ENCODE measurements around the gene SLC25A47.
"Not testable (repeated sequence)": the region's sequence is repeated elsewhere in the genome, so short reads cannot be mapped to it uniquely, and the experiment has no call there.

SLC25A47 gene

DNA sequence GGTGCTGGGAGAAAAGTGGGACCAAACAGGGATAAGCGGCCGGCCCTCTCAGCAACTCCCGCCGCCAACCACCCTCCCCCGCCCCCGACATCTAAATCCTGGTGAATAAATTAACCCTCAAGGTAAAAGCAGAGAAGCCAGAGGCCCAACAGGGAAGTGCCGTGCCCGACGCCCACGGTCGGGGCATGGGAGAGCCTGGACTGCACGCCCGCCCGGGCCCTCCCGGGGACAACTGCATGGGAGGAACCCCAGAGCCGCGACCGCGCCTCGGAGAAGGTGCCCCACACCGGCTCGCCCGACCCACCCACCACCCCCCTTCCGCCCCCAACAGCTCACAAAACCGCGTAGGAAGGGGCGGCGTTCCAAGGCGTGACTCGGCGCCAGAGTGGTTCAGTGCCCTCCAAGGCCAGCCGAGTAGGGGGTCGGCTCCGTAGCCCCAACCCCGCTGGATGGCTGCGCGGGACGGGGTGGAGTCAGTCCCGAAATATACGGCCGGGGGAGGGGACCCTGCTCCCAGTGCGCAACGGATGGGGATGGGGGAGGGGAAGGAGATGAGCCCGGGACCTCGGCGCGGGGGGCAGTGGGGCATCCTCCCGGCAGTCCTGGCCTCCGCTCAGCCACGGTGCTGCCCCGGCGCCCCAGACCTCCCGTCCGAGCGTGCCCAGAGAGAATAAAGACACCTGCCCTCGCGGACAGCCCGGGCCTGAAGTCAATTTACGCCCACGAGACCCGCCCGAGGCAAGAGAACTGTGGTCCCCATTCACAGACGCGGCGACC lies 17.6 kb upstream of the SLC25A47 start:
- DNase-seq (ENCODE audit: low read depth, low spot score) = peak; percentile 12

DNA sequence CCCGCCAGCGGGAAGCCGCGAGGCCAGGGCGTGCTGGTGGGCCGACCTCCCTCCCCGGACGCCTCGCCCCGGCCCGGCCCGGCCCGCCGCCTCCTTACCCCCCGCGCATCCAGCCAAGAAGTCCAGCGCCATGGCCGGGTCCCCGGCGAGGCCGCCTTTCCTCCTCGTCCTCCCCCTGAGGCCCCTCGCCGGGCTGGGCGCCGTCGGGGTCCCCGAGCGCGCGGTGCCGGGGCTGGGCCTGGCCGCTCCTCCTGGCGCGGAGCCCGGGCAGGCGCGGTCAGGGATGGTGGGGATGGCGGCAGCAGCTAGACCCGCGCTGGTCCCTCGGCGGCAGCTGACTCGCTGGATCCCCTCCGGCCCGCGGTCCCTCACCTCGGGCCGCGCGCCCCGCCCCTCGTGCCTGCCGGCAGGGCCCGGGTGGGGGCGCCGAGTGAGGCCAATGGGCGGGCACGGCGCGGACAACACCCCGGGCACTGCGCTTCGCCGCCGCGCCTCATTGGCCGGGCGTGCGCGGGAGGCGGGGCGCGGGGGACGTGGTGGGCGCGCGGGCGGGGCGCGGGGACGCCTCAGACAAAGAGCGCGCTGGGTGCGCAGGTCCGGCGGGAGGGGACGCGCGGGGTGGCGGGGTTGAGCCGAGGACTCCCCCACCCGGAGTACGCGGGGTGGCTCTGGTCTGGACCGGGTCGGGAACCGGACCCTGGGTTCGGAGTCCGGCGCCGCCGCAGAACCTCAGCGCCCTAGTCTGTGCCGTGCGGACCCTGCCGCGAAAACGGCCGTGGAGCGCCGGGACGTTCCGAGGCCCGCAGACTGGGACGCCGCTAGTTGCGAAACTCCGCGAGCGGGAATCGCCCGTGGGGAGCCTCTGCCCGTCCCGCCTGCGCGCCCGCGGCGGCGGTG lies 16.8 kb upstream of the SLC25A47 start, which contains the start of gene SLC25A29:
Gene SLC25A29, minus strand, starts transcription at position 344 of the 897 bp plus-strand sequence. Its CDS starts 212 bp downstream, at position 132.
- DNase-seq (ENCODE audit: low read depth, low spot score) = peak; percentile 28

DNA sequence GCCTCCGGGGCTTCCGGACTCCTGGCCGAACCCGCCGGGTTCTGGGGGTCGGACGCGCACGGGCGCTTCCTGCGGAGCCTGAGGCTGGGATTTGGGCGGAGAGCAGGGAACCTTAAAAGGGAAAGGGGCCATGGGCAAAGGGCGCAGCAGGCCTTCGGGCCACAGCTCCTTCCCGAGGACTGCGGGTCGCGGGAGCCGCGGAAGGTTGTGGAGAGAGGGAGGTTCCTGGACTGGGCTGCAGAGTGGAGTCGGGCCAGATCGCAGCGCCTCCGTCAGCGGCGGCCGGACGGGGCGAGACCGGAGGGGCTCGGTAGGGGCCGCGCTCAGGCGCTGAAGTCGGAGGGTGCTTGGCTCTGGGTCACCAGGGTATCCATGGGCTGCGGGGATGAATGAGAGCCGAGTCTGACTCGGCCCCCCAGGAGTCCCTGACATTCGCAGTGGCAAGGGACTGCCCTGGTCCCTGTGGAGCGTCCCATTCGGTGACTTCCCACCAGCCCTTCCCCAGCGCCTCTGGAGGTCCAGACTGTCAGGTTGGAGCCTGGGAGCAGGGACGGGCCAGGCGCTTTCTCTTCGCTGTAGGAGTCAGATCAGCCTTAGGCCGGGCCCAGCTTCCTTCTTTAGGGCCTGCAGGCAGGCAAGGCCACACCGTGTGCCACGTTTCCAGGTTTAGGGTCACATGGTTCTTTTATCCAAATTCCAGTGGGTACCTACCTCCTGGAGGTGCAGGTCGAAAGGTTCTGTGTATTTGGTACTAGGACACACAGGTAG lies 16.0 kb upstream of the SLC25A47 start:
- DNase-seq (ENCODE audit: low read depth, low spot score) = no peak

DNA sequence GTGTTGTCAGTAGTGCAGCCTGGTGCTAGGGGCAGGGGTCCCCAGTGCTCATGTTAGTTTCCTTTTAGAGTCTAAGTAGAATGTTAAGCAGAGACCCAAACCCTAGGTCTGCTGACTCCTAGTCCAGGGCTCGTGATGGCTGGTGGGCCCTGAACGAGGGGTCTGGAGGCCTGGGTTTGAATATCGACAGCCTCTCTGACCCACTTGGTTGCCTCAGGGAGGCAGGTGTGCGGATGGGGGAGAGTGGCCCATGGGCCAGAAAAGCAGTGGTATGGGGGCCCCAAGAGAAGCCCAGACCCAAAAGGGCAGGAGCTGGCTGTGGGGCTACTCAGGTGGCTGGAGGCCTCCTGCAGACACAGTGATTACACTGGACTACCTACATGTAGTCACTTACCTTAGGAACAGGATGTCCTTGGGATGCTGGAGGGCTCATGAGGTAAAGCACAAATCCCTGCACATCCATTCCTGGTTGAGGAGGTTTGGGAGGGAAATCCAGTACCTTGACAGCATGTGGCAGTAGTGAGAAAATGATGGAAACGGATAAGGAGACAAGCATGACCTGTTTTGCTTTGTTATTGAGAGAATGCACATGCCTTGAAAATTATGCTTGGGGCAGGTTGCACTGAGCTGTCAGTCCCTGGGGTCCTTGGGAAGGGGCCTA lies 15.2 kb upstream of the SLC25A47 start:
- no peak for DNase-seq (ENCODE audit: low read depth, low spot score)

DNA sequence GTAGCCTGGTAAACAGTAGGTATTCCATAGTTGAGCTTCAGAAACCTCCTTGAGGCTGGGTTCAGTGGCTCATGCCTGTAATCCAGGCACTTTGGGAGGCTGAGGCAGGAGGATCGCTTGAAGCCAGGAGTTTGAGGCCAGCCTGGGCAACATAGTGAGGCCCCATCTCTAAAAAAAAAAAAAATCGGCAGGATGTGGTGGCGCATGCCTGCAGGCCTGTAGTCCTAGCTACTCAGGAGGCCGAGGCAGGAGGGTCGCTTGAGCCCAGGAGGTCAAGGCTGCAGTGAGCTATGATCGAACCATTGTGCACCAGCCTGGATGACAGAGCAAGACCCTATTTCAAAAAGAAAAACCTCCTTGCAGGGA lies 14.7 kb upstream of the SLC25A47 start:
- not testable (repeated sequence) for DNase-seq (ENCODE audit: low read depth, low spot score)

DNA sequence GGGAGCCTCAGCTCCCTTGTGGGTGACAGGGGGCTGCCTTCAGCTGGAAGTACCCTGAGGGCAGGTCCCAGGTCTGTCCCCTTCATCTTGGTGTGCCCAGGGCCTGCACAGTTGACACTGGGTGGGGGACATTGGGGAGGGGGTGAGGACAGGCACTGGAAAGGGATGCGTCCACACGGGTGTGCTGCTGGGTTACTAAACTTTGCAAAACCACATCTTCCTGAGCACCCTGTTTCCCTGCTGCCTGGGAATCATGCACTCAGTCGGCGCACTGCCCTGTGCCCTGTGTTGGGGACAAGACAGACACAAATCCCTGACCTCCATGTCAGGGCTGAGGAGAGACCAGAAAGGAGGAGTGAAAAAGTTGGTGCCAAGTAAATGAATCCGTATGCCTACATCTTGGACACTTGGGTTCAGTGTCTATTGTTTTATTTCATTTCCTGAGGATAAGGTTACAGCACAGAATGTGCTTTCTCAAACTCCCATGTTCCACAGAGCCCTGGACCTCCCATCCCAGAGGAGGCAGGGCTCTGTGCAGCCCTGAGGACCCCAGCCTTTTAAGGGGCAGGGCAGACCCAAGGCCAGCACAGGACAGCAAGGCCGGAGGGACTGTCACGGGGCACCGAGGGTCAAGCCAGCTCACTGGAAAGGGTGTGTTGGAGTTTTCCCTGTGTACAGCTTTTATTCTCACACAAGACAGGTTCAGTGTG lies 14.0 kb upstream of the SLC25A47 start:
- DNase-seq (ENCODE audit: low read depth, low spot score) = no peak

DNA sequence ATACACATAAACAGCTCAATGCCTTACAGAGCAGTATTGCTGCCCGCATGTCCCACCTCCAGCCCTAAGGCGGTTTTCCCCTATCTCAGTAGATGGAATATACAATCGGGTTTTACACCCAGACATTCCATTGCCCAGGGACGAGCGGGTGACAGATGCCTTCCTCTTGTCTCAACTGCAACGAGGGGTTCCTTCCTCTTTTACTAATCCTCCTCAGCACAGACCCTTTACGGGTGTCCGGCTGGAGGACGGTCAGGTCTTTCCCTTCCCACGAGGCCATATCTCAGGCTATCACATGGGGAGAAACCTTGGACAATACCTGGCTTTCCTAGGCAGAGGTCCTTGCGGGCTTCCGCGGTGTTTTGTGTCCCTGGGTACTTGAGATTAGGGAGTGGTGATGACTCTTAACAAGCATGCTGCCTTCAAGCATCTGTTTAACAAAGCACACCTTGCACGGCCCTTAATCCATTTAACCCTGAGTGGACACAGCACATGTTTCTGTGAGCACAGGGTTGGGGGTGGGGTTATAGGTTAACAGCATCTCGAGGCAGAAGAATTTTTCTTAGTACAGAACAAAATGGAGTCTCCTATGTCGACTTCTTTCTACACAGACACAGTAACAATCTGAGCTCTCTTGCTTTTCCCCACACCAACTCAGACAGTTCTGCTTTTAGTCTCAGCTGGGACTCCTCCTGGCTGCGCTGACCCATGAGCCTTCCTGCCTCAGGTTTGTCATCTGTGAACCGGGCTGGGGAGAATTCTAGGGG lies 10.8 kb upstream of the SLC25A47 start:
- not testable (repeated sequence) for DNase-seq (ENCODE audit: low read depth, low spot score)

DNA sequence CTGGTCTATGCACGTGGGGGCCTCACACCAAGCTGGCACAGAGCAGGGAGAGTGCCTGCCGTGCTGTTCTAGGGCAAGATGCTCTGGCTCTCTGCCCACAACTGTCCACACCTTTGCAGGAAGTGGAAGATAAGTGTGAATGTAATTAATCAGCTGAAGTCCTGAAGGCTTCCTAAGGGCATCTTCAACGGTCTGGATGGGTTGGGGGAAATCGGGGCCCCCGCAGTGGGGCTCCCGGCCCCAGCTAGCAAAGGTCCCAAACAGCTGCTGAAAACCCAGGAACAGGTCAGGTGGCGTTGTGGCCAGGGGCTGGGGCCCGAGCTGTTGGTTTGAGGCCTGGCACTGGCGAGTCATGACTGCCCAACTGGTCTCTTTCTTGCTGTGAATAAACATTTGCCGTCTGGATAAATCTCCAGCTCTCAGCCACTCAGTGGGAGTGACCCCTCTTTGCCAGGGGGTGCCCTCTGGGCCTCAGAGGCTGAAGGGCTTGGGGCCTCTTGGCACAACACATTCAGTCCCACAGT lies 10.2 kb upstream of the SLC25A47 start:
- no peak for DNase-seq (ENCODE audit: low read depth, low spot score)

DNA sequence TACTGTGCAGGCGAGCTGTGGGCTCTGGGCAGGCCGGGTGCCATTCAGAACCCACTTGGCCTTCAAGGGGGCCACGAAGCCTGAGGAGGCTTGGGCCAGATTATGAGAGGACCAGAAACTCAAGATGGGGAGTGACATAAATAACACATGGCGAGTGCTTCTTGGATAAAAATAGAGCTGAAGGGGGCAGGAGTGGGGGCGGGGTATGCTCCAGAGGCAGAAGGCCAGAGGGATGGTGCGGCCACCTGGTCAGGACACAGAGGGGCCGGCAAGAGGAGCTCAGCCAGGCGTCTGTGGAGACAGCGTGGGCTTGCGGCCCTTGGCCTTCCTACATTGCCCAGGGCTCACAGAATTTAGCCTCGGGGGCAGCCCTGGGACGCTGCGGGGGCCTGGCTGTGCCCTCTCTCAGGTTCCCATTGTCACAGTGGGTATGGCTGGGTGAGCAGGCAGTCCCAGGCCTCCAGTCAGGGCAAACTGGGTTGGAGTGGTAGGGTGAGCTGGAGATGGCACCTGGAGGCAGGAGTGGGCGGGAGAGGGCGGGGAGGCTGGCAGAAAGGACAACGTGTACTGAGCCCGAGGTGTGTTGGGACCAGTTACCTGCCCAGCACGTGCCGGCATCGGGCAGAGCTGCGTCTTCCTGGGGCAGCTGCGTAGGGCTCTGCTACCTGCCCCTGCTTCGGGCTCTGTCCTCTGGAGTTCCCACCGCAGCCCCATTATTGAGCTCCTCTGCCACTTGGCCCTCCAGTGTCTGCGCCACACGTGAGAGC lies 9.5 kb upstream of the SLC25A47 start:
- no peak for DNase-seq (ENCODE audit: low read depth, low spot score)

DNA sequence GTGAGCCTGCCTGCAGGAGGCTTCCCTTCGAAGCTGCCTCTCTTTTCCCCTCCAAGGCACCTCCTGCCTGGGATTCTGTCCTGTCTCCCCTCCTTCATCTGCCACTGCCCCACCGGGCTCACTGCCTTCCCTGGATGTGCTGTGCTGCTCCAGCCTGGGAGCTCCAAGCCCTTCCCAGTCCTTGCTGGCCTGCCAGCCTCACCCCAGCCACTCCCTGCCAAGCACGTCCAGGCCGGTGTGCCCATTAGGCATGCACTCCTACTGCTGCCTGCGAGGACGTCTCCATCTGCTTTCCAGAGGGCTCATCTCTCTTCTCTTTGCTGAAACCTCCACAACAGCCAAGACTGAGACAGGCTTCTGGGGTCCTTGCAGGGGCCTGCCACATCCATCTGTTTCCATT lies 8.4 kb upstream of the SLC25A47 start:
- DNase-seq (ENCODE audit: low read depth, low spot score) = no peak

DNA sequence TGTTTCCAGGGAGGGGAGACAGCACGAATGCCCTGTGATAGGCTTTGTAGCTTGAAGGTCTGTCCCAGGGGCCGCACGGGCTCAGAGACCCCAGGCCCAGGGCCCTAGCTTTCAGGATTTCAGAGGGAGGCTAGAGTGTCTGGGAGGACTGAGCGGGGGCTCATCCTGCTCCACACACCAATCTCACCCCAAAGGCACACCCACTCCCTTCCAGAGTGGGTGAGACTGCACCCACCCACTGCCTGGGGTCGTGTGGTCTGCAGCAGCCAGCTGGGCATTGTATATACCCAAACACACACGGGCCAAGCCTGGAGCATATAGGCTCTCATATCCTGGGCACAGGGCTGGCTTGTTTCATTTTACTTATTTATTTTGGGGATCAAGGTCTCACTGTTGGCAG lies 5.8 kb upstream of the SLC25A47 start:
- DNase-seq (ENCODE audit: low read depth, low spot score) = no peak

DNA sequence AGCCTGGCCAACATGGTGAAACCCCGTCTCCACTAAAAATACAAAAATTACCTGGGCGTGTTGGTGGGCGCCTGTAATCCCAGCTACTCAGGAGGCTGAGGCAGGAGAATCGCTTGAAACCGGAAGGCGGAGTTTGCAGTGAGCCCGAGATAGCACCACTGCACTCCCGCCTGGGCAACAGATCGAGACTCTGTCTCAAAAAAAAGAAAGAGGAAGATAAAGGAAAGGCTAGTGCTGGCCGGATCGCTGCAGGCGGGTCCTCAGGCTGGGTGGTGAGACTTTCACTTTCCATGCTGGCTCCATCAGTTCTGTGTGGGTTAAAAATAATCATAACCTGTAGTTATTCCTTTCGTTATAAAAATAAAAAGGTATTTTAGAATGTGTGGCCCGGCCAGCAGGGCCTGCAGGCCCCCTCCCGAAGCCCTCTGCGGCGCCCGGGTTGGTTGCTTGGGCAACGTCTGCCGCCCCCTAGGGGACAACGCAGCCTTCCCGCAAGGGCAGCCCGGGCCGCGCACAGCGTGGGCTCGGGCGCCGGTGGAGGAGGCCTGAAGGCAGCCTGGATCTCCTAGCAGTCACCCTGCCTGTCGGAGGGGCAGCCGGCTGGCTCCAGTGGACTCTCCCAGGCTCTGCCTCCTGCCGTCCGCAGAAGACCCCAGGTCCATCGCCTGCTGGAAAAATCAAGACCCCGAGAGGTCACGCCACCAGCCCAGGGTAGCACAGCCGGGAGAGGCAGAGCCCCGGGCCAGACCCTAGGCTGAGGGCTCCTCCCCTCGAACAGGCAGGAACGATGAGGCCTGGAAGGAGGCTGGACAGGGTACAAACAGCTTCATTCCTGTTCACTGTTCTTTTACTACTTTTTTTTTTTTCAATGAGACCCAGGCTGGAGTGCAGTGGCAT lies 5.0 kb upstream of the SLC25A47 start:
- DNase-seq (ENCODE audit: low read depth, low spot score) = peak; percentile 30

DNA sequence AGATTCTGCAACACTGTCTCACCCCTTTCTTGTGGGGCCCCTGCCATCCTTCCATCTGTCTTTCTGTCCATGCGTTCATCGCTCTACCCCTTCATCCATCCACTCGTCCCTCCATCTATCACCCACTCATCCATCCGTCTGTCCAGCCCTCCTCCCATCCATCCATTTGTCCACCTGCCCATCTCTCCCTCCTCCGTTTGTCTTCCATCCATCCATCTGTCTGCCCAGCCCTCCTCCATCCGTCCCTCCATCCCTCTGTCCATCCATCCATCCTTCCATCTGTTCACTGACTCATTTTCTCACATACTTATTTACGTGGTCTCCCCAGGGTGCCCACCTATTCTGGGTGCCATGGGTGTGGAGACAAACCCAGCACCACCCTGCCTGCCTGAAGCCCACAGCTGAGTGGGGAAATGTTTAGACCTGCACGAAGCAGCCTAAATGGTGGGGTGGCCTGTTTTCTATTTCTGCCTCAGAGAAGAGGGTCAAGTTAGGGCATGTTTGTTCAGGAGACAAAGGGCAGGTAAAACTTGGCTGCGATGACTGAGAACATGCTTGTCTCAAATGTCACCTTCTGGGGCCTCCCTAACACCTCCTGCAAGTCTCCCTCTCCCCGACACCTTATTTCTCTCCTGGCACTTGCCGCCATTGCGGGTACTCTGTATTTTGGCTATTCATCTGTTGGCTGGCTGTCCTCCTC lies 2.8 kb upstream of the SLC25A47 start:
- no peak for DNase-seq (ENCODE audit: low read depth, low spot score)

DNA sequence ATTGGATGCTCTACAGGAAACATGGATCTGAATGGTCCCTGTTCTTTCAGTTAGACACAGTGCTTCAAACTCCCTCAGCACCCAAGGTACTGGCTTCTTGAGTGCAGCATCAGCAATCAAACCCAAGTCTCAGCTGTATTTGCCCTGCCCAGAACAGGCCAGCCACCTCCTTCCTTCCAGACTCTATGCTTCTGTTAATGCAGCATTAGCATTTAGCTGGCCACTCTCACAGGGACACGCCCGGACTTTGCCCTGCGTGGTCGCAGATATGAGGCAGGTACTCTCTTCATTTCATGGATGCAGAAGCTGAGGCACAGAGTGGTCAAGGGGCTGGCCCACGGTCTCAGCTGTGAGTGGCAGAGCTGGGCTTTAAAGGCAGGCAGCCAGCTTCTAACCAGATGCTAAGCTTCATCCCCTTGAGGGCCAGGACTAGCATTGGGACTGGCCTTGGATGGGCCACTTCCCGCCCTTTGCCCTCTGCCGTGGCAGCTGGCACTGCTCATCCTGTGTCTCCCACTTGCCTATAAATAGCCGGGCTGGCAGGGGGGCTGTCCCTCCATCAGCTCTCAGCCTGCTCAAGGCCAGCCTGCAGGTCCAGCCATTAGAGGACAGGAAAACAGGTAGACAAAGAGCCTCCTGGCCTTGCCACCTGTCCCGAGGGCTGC lies 1.5 kb upstream of the SLC25A47 start:
- DNase-seq (ENCODE audit: low read depth, low spot score) = no peak

DNA sequence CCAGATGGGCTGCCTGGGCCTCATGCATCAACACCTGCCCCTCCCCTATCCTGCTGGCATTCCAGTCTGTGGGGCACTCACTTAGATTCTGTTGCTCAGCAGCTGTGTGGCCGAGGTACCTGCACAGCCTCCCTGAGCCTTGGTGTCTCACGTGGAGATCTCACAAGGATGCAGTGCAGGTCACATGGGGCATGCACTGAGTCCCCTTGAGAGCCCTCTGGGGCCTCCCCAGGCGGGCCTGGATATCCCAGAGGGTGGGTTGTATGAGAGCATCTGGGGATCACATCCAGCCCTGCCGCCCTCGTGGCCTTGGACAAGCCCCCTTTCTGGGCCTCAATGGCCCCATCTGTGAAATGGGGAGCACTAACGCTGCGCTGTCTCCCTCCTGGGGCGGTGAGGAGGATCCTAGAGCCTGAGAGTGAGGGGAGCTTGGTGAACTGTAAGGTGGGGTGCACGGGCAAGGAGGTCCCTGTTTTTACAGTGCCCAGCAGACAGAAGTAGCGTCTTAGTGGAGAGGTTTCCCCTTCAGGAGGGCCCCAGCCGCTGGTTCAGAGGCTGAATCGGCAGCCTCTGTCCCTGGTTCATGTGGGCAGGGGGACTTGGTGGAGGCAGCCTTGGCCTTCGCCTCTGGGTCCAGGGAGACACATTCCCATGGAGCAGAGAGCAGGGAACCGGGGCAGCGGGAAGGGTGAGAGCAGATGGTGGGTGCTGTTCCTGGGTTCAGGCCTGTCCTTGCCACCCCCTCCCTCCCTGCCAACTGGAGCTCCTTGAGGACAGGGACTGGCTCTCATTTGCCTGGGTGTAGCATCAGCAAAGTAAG lies 791 bp upstream of the SLC25A47 start:
- no peak for DNase-seq (ENCODE audit: low read depth, low spot score)

DNA sequence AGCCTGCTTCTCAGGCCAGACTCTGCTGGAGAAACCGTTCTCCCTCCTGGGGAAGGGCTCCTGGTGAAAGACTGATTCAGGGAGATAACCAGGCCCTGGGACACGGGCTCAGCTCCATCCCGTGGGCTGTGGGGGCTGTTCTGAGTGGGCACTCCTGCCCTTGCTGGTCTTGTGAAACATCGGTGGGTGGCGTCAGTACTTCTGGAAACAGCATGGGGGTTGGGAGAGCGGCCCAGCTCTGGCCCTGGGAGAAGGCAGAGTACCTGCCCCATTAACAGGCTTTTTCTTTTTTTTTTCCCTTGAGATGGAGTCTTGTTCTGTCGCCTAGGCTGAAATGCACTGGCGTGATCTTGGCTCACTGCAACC lies 786 bp downstream of the SLC25A47 start:
- DNase-seq (ENCODE audit: low read depth, low spot score) = no peak

Measured in activated CD4-positive, CD25-positive, alpha-beta regulatory T cell treated with anti-CD3 and anti-CD28 coated beads, Interleukin-2, amount 50 U/mL, for 16 hours (primary cell).